ENCODE results near the gene CANX. TPM values are rescaled to one million over a fixed set of nuclear protein-coding genes. Genes with fewer than 3 reads are reported as not detected.

CANX gene
- total RNA-seq, 3 donors from 2014 or later: 630 to 693 (median 634) TPM

GRCh38 chr5:179771311-179771895 lies 72.6 kb downstream of the CANX start:
- Mint-ChIP-seq H3K4me3 (no peak overlapping the region), H3K9me3 (no peaks in the 10 kb centered on the region), H3K4me1 (ENCODE audit: low read depth) (no peaks in the 10 kb centered on the region), H3K36me3 (ENCODE audit: insufficient read depth) (peaks cover 39% of the 10 kb centered on the region), H3K27me3 (ENCODE audit: low read depth) (no peaks in the 10 kb centered on the region)
- DNase-seq: no peak
- no peak for ATAC-seq

GRCh38 chr5:179772351-179772750 lies 73.6 kb downstream of the CANX start:
- no peaks in the 10 kb centered on the region for H3K4me1 Mint-ChIP-seq (ENCODE audit: low read depth)
- no peak overlapping the region for H3K4me3 Mint-ChIP-seq
- DNase-seq (no peak), ATAC-seq (no peak)
- H3K36me3 Mint-ChIP-seq (ENCODE audit: insufficient read depth): peaks cover 37% of the 10 kb centered on the region
- H3K27me3 Mint-ChIP-seq (ENCODE audit: low read depth): no peaks in the 10 kb centered on the region
- no peaks in the 10 kb centered on the region for H3K9me3 Mint-ChIP-seq

GRCh38 chr5:179773686-179774040 lies 74.9 kb downstream of the CANX start:
- no peak overlapping the region for H3K4me3 Mint-ChIP-seq
- ATAC-seq (no peak), DNase-seq (no peak)
- no peaks in the 10 kb centered on the region for H3K27me3 Mint-ChIP-seq (ENCODE audit: low read depth)
- H3K36me3 Mint-ChIP-seq (ENCODE audit: insufficient read depth): peaks cover 40% of the 10 kb centered on the region
- no peaks in the 10 kb centered on the region for H3K9me3 Mint-ChIP-seq
- H3K4me1 Mint-ChIP-seq (ENCODE audit: low read depth): no peaks in the 10 kb centered on the region

- Mint-ChIP-seq H3K4me1 (ENCODE audit: low read depth) (no peaks in the 10 kb centered on the region), H3K27me3 (ENCODE audit: low read depth) (no peaks in the 10 kb centered on the region), H3K36me3 (ENCODE audit: insufficient read depth) (peaks cover 35% of the 10 kb centered on the region), H3K4me3 (no peak overlapping the region), H3K9me3 (no peaks in the 10 kb centered on the region)
- DNase-seq (no peak), ATAC-seq (no peak)
These were observed 75.7 kb downstream of the CANX start for GRCh38 chr5:179774442-179774841.

- no peak for ATAC-seq
- H3K27me3 Mint-ChIP-seq (ENCODE audit: low read depth): no peaks in the 10 kb centered on the region
- peaks cover 34% of the 10 kb centered on the region for H3K36me3 Mint-ChIP-seq (ENCODE audit: insufficient read depth)
- H3K9me3 Mint-ChIP-seq: no peaks in the 10 kb centered on the region
- no peak for DNase-seq
- H3K4me3 Mint-ChIP-seq: no peak overlapping the region
- no peaks in the 10 kb centered on the region for H3K4me1 Mint-ChIP-seq (ENCODE audit: low read depth)
These were observed 77.7 kb downstream of the CANX start for GRCh38 chr5:179776411-179776938.

GRCh38 chr5:179777456-179777855 lies 78.7 kb downstream of the CANX start:
- Mint-ChIP-seq H3K9me3 (no peaks in the 10 kb centered on the region), H3K4me3 (no peak overlapping the region), H3K27me3 (ENCODE audit: low read depth) (no peaks in the 10 kb centered on the region), H3K36me3 (ENCODE audit: insufficient read depth) (peaks cover 33% of the 10 kb centered on the region), H3K4me1 (ENCODE audit: low read depth) (no peaks in the 10 kb centered on the region)
- ATAC-seq: no peak
- no peak for DNase-seq

GRCh38 chr5:179777909-179778308 lies 79.1 kb downstream of the CANX start:
- Mint-ChIP-seq H3K4me3 (no peak overlapping the region), H3K9me3 (no peaks in the 10 kb centered on the region), H3K4me1 (ENCODE audit: low read depth) (no peaks in the 10 kb centered on the region), H3K27me3 (ENCODE audit: low read depth) (no peaks in the 10 kb centered on the region), H3K36me3 (ENCODE audit: insufficient read depth) (peaks cover 31% of the 10 kb centered on the region)
- ATAC-seq (no peak), DNase-seq (no peak)

GRCh38 chr5:179778591-179778990 lies 79.8 kb downstream of the CANX start:
- Mint-ChIP-seq H3K27me3 (ENCODE audit: low read depth) (no peaks in the 10 kb centered on the region), H3K4me1 (ENCODE audit: low read depth) (no peaks in the 10 kb centered on the region), H3K4me3 (no peak overlapping the region), H3K9me3 (no peaks in the 10 kb centered on the region), H3K36me3 (ENCODE audit: insufficient read depth) (peaks cover 24% of the 10 kb centered on the region)
- no peak for ATAC-seq
- DNase-seq: no peak

- Mint-ChIP-seq H3K27me3 (ENCODE audit: low read depth) (no peaks in the 10 kb centered on the region), H3K36me3 (ENCODE audit: insufficient read depth) (peaks cover 19% of the 10 kb centered on the region), H3K9me3 (no peaks in the 10 kb centered on the region), H3K4me3 (no peak overlapping the region), H3K4me1 (ENCODE audit: low read depth) (no peaks in the 10 kb centered on the region)
- ATAC-seq: no peak
- DNase-seq: no peak
These were observed 81.1 kb downstream of the CANX start for GRCh38 chr5:179779826-179780225.

- no peak for ATAC-seq
- no peaks in the 10 kb centered on the region for H3K9me3 Mint-ChIP-seq
- no peaks in the 10 kb centered on the region for H3K27me3 Mint-ChIP-seq (ENCODE audit: low read depth)
- DNase-seq: no peak
- no peak overlapping the region for H3K4me3 Mint-ChIP-seq
- H3K4me1 Mint-ChIP-seq (ENCODE audit: low read depth): no peaks in the 10 kb centered on the region
- peaks cover 19% of the 10 kb centered on the region for H3K36me3 Mint-ChIP-seq (ENCODE audit: insufficient read depth)
These were observed 81.6 kb downstream of the CANX start for GRCh38 chr5:179780362-179780761.

Other genes with a start within 250 kb of the CANX start
- gene RUFY1, start 148.4 kb upstream of the CANX start, total RNA-seq: 10 to 100 TPM; 33.8 to 38.7 (median 34.3) TPM
- gene HNRNPH1, start 75.3 kb upstream of the CANX start, total RNA-seq: 1,000 to 10,000 TPM; 1,008 to 1,029 (median 1,012) TPM
- under 1 TPM in 2 of 3 donors, not detected in 1; 0.51 to 0.53 TPM for gene CBY3, start 17.9 kb upstream of the CANX start, total RNA-seq
- 10 to 100 TPM; 24.5 to 27.5 (median 26.9) TPM for gene MAML1, start 33.9 kb downstream of the CANX start, total RNA-seq
- 1 to 10 TPM in 1 of 3 donors, under 1 TPM in 2; 0.37 to 2.3 (median 0.61) TPM for gene LTC4S, start 95.0 kb downstream of the CANX start, total RNA-seq
- 10 to 100 TPM; 43.6 to 63.7 (median 54.5) TPM for gene MGAT4B, start 107.9 kb downstream of the CANX start, total RNA-seq
- gene SQSTM1, start 121.9 kb downstream of the CANX start, total RNA-seq: 100 to 1,000 TPM; 109 to 141 (median 111) TPM
- 10 to 100 TPM; 14.9 to 16.1 (median 16.0) TPM for gene MRNIP, start 159.8 kb downstream of the CANX start, total RNA-seq
- 10 to 100 TPM; 82.7 to 91.8 (median 88.6) TPM for gene TBC1D9B, start 208.9 kb downstream of the CANX start, total RNA-seq